Gastroesophageal sphincter (tissue), 3 donors: ENCODE results near the gene SEMA4D.

Experiments used
- CTCF ChIP-seq, 4 experiments: fragments of 200-600 bp in 2 of 4; fragments of 450-650 bp in 2 of 4; sonication (generic) in 1 of 4; IDR thresholded peaks; one replicate each; pipeline ENCODE4 v1.5.1; 2017 to 2019; ENCODE audit warnings: antibody characterized with exemption in 4 of 4, mild to moderate bottlenecking in 2 of 4, moderate library complexity in 2 of 4
- POLR2A ChIP-seq, 2 donors: fragments of 450-650 bp; IDR thresholded peaks; one replicate each; pipeline ENCODE4 v1.6.1; 2017; ENCODE audit warnings: antibody characterized with exemption in 2 of 2, mild to moderate bottlenecking in 2 of 2, moderate library complexity in 1 of 2
- POLR2AphosphoS5 ChIP-seq: sonication (generic); formaldehyde crosslinking; IDR thresholded peaks from one replicate; pipeline ENCODE4 v1.6.1; 2017; ENCODE audit warnings: antibody characterized with exemption

DNA sequence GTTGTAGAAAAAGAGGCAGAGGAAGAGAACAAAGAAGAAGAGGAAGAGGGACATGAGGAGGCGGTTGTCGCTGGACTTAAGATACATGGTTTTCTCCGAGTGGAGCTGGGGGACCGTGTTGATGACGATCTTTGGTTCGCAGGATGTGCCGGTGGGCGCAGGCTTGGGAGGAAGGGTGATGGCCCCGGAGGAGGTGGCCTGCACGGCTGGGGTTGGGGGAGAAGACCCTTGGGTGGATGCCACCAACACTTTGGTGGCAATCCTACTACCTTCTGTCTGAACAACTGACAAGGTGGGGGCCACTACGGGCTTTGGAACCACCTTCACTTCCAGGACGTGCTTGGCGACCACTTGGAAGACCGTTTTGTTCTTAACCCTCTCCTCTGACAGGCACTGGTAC is 118.9 kb downstream of the SEMA4D start:
- TF ChIP-seq CTCF (IDR thresholded peaks at IDR 0.05) (no peak), POLR2A (IDR thresholded peaks at IDR 0.05) (no peak), POLR2AphosphoS5 (no peak)
